ENCODE measurements around the gene OOSP4B. TPM values are rescaled to one million over a fixed set of nuclear protein-coding genes. Genes with fewer than 3 reads are reported as not detected.
"Not testable (repeated sequence)": the region's sequence is repeated elsewhere in the genome, so short reads cannot be mapped to it uniquely, and the experiment has no call there.

The OOSP4B gene
- total RNA-seq, 6 donors from 2014 or later: not detected

- H3K4me3 ChIP-seq: no peak overlapping the region
- 88 to 96% methylated on average over 4 of the region's 4 CpGs for WGBS, 2 donors
- H3K9me3 ChIP-seq: peaks cover 0 to 3% (median 0%) of the 10 kb centered on the region in 4 donors
- ATAC-seq (ENCODE audit: low FRiP score in 2 of 2): no peak
- H3K27ac ChIP-seq: no peak overlapping the region
- no peaks in the 10 kb centered on the region for H3K36me3 ChIP-seq
- no peaks in the 10 kb centered on the region for H3K4me1 ChIP-seq
- TF ChIP-seq POLR2AphosphoS5 (IDR thresholded peaks at IDR 0.05): no peak
- no peak for TF ChIP-seq POLR2A (IDR thresholded peaks at IDR 0.05)
- no peak for TF ChIP-seq EP300 (IDR thresholded peaks at IDR 0.05)
- TF ChIP-seq CTCF (IDR thresholded peaks at IDR 0.05): no peak
- no peaks in the 10 kb centered on the region for H3K27me3 ChIP-seq
- DNase-seq: no peak
Observed at GRCh38 chr11:60059521-60060240, 42.7 kb downstream of the OOSP4B start.

GRCh38 chr11:60064111-60064510 lies 47.1 kb downstream of the OOSP4B start:
- Histone ChIP-seq H3K27ac (no peak overlapping the region), H3K4me1 (no peaks in the 10 kb centered on the region), H3K27me3 (no peaks in the 10 kb centered on the region), H3K4me3 (no peak overlapping the region), H3K9me3 (peaks cover 0 to 3% (median 0%) of the 10 kb centered on the region in 4 donors), H3K36me3 (no peaks in the 10 kb centered on the region)
- DNase-seq: no peak
- WGBS, 2 donors: 57 to 59% methylated on average over 1 of the region's 1 CpG
- no peak for ATAC-seq (ENCODE audit: low FRiP score in 2 of 2)
- no peak for TF ChIP-seq CTCF (IDR thresholded peaks at IDR 0.05)
- no peak for TF ChIP-seq POLR2A (IDR thresholded peaks at IDR 0.05)
- no peak for TF ChIP-seq POLR2AphosphoS5 (IDR thresholded peaks at IDR 0.05)
- TF ChIP-seq EP300 (IDR thresholded peaks at IDR 0.05): no peak

- no peak for TF ChIP-seq POLR2A (IDR thresholded peaks at IDR 0.05)
- no peak for TF ChIP-seq CTCF (IDR thresholded peaks at IDR 0.05)
- TF ChIP-seq POLR2AphosphoS5 (IDR thresholded peaks at IDR 0.05): no peak
- no peak for TF ChIP-seq EP300 (IDR thresholded peaks at IDR 0.05)
- DNase-seq (no peak), ATAC-seq (ENCODE audit: low FRiP score in 2 of 2) (no peak)
- Histone ChIP-seq H3K27me3 (no peaks in the 10 kb centered on the region), H3K27ac (no peak overlapping the region), H3K4me3 (no peak overlapping the region), H3K9me3 (no peaks in the 10 kb centered on the region), H3K4me1 (no peaks in the 10 kb centered on the region), H3K36me3 (no peaks in the 10 kb centered on the region)
- WGBS, 2 donors: 85 to 91% methylated on average over 1 of the region's 1 CpG
Observed at GRCh38 chr11:60065801-60066200, 48.8 kb downstream of the OOSP4B start.

GRCh38 chr11:60069450-60069849 lies 52.5 kb downstream of the OOSP4B start:
- ATAC-seq (ENCODE audit: low FRiP score in 2 of 2) (no peak), DNase-seq (no peak)
- 61 to 74% methylated on average over 2 of the region's 2 CpGs for WGBS, 2 donors
- no peak for TF ChIP-seq POLR2AphosphoS5 (IDR thresholded peaks at IDR 0.05)
- TF ChIP-seq CTCF (IDR thresholded peaks at IDR 0.05): no peak
- TF ChIP-seq EP300 (IDR thresholded peaks at IDR 0.05): no peak
- TF ChIP-seq POLR2A (IDR thresholded peaks at IDR 0.05): no peak
- Histone ChIP-seq H3K27me3 (no peaks in the 10 kb centered on the region), H3K4me1 (no peaks in the 10 kb centered on the region), H3K36me3 (no peaks in the 10 kb centered on the region), H3K4me3 (no peak overlapping the region), H3K27ac (no peak overlapping the region), H3K9me3 (no peaks in the 10 kb centered on the region)

- not testable (repeated sequence) for DNase-seq; H3K27me3 ChIP-seq; H3K9me3 ChIP-seq; H3K36me3 ChIP-seq; H3K4me3 ChIP-seq; H3K4me1 ChIP-seq; H3K27ac ChIP-seq; ATAC-seq (ENCODE audit: low FRiP score in 2 of 2)
- 83 to 84% methylated on average over 6 of the region's 6 CpGs for WGBS, 2 donors
Observed at GRCh38 chr11:60071644-60072043, 54.7 kb downstream of the OOSP4B start.
